GM19023 (cell line): ENCODE measurements around the gene BMAL1.
"Not testable (repeated sequence)": the region's sequence is repeated elsewhere in the genome, so short reads cannot be mapped to it uniquely, and the experiment has no call there.

ENCODE experiments used
- ATAC-seq: cut with Tn5 transposase; IDR thresholded peaks from one replicate; pipeline ENCODE4 v1.9.1; 2021; ENCODE audit warnings: mild to moderate bottlenecking, moderate library complexity; ENCODE audit not compliant: unreplicated experiment

Gene BMAL1

DNA sequence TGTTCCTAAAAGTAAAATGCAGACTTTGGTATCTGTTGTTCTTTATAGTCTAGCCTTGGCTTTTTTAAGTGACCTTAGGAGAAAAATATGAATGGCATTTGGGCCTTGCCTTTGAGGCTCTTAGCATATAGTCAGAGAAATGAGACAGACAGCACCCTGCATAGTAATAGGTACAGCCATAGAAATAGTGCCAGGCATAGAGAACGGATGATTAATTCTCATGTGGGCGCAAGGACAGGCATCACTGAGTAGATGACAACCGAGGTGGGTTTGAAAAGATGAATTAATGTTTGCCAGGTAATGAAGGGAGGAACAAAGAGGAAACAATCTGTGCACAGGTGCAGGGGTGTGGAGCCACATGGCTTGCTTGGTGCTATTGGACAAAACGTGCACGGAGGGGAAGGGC lies 90.5 kb downstream of the BMAL1 start:
- ATAC-seq, result no peak

DNA sequence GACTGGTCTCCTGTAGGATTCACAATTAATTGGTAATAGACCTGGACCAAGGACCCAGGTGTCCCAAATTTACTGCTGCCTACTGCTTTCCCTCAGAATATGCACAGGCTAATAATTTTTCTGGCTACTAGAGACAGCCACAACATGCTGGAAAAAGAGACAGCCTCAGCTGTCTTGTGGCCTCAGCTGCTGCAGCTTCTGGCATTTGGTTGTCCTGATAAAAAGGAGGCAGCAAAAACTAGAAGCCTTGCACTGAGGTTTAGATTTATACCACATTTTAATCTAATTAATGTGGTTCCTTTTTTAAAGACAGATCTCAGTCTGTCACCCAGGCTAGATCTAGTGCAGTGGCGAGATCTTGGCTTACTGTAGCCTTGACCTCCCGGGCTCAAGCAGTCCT lies 95.6 kb downstream of the BMAL1 start:
- ATAC-seq, result no peak

DNA sequence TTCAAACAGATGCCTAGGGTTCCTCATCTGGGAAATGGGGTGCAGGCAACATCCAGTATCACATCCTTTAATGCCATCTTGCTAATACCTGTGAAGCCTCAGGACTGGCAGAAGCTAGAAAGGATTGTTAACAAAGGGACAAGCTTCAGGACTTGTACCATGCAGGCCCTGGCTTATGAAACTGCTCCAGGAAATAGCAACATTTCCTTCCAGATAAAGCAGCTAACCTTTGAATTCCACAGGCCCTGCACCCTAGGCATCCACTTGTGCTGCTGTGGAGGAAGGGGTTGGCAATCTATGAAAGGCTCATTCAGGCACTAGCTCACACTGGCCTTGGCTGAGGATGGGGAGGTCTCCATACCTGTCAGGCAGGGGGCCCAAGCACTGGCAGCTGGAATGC lies 98.2 kb downstream of the BMAL1 start:
- ATAC-seq, result no peak

DNA sequence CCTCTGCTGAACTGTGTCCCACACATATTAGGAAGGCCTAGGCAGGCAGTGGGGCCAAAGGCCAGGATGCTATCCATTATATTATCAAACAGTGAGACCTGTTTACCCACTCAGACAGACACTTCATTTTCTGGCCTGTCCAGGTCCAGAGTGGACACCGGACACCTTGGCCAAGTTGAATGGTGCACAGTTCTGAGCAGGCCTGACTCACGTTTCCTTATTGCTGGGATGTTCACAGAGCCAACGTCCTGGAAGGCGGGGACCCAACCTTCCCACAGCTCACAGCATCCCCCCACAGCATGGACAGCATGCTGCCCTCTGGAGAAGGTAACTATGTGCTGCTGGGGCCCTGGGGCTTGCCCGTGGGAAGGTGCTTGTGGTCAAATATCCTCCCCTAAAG lies 98.8 kb downstream of the BMAL1 start:
- ATAC-seq, result no peak

DNA sequence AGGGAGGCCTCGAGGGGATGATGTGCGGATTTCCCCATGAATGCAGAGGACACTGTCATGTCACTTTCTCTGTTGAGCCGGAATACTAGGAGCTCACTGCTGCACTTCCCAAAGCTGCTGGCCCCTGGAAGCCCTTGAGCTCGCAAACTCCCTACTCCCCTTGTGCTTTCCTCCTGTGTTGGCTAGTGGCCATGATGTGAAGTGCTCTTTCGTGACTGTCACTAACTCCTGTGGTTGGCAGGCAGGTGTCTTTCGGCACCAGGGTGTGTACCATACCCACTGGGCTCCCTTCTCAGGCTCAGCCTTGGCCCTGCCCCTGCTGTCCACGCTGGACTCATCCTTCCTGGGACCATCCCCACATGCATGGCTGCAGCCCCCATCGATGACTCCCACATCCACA lies 99.2 kb downstream of the BMAL1 start:
- no peak for ATAC-seq

DNA sequence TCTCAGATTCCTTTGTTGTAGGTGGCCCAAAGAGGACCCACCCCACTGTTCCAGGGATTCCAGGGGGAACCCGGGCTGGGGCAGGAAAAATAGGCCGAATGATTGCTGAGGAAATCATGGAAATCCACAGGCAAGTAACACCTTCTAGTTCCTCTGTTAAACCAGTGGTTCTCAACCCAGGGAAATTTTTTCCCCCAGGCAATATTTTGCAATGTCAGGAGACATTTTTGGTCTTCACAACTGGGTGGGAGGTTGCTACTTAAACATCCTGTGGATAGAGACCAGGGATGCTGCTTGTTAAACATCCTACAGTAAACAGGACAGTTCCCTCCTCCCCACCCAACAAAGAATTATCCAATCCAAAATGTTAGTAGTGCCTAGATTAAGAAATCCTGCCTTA lies 100.7 kb downstream of the BMAL1 start:
- no peak for ATAC-seq

DNA sequence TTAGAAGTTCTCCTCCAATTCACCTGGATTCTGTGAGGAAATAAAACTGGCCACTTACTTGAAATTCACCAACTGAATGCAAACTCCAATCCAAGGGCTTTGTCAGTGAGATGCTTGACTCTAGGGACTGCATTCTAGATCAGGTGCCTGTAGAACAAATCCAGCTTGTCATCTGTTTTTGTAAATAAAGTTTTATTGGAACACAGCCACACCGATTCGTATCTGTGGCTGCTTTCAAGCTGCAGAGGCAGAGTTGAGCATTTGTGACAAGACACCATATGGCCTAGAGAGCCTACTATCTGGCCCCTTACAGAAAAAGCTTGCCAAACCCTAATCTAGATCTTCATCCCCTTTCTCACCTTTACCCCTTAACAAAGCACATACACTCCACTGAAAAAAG lies 103.1 kb downstream of the BMAL1 start:
- ATAC-seq, result no peak

DNA sequence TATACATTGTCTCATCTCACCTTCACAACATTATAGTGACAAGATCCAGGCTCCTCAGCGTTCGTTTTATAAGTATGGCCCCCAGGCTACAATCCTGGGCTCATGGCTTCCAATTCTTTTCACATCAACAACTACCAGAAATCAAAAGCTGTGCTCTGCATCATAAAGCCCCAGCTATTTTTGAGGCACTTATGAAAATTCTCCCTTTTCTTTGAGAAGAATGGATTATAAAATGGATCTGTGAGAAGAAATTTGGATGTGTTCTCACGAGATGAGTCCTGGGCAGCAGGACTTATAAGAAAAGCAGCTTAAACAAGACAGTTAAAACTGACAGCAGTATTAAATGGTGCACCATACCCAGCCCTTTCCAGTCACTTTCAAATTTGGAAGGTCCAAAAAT lies 105.2 kb downstream of the BMAL1 start:
- no peak for ATAC-seq

DNA sequence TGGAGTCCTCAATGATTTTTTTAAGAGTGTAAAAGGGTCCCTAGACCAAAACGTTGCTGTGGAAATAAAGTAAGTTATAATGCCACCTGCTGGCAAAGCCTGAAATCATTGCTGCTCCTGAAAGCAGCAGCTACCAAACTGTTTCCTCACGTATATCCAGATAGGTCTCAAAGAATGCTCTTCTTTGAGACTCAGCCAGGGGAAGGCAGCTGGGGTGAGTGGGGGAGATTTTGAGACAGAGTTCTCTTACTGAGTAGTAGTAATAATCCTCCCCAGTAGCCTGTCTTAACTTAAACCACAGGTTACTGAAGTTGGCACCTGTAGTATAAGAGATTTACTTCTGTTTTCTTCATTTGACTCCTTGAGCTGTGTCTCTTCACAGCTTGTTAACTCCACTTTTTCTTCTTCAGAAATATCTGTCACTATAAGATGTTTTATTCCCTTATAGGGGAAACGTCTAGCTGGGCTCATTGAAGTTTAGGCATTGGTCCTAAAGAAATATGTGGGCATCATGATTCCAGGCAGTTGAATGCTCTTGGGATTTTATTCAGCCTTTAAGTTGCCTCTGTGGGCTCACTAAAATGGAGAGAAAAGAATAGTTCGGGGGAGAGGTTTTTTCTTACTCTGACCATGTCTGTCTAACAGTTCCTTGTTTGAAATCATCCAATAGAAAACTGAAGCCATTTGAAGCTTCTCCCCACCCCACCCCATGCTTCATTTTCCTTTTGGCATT lies 107.5 kb downstream of the BMAL1 start:
- no peak for ATAC-seq

DNA sequence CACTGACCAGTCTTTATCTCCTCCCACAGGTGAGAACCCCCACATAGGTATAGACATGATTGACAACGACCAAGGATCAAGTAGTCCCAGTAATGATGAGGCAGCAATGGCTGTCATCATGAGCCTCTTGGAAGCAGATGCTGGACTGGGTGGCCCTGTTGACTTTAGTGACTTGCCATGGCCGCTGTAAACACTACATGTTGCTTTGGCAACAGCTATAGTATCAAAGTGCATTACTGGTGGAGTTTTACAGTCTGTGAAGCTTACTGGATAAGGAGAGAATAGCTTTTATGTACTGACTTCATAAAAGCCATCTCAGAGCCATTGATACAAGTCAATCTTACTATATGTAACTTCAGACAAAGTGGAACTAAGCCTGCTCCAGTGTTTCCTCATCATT lies 109.0 kb downstream of the BMAL1 start:
- ATAC-seq, result no peak

DNA sequence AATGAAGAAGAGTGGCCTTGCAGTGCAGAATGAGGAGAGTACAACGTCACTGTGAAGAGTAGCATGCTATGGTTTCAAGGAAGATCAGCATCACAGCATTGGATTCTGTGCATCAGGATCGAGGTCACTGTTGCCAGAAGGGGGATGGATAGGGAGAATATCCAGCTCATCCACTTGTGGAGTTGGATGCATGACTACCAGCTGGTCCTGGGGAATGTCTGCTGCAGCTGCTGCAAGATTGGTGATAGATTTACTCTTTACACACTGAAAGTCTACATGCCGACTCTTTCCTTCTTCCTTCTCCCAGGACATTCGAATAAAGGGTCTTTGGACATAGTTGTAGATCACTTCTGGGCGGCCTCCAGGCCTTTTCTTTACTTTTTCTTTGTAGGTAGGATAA lies 111.2 kb downstream of the BMAL1 start:
- no peak for ATAC-seq

DNA sequence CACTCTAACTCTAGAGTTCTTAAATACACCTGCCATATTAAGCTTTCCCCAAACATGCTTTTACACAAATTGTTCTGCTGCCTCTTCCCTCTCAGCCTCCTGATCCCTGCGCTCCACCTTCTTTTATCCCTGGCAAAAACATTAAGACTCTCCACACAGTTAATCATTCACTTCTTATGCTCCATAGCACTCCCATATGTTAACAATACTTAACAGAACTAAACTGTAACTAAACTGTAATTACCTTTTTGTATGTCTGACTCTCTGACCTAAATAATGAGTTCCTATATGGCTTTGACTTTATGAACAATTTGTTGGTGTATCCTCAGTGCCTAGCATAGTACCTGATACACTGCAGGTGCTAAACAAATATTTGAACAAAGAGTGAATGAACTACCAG lies 113.6 kb downstream of the BMAL1 start:
- ATAC-seq, result no peak

DNA sequence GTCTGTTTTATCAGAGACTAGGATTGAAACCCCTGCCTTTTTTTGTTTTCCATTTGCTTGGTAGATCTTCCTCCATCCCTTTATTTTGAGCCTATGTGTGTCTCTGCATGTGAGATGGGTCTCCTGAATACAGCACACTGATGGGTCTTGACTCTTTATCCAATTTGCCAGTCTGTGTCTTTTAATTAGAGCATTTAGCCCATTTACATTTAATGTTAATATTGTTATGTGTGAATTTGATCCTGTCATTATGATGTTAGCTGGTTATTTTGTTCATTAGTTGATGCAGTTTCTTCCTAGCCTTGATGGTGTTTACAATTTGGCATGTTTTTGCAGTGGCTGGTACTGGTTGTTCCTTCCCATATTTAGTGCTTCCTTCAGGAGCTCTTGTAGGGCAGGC lies 120.7 kb downstream of the BMAL1 start:
- ATAC-seq, result not testable (repeated sequence)

DNA sequence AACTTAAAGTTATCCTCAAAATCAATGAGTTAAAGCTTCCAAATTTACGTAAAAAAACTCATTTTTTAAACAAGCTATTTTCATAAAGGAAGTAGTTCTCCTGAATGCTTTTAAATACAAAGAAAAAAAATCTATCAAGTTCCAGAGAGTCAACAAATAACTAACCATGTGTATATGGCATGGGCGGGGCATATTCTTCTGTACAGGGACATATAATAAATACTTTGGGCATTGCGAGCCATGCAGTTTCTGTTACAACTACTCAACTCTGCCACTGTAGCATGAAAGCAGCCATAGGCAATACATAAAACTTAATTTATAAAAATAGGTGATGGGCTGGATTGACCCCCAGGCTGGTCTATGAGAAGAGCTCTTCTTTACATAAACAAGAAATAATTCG lies 127.6 kb downstream of the BMAL1 start:
- no peak for ATAC-seq

DNA sequence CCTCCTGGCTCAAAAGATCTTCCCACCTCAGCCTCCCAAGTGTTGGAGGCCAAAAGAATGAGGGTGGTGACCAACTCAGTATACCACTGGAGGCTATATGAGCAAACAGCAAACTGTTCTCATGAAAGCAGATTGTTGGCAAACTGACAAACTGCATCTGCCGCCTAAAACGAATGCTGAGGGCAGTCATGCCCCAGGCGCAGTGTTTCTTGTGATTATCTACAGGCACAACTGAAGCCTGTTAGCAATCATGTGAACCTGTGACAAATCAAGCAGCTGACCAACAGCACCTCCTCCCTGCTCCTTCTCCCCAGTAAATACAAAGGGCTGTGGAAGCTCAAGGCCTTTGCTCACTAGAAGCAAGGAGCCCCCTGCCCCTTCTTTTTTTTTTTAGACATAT lies 137.6 kb downstream of the BMAL1 start:
- ATAC-seq, result no peak

DNA sequence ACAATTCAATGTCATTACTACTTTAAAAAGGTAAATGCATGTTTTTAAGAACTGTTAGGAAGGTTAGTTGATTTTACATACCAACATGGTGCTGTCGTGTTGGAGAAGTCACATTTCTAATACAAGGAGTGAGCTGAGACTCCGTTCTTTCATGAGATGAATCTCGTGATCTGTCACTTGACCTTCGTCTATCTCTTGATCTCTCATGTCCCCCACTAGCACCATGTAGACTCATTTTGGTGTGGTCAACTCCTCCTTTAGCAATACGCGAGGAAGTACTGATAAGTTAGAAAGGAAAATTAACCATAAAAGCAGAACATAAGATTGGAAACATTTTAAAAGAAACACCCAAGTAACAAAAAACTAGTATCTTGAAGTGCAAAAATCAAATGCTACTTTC lies 144.0 kb downstream of the BMAL1 start:
- ATAC-seq, result no peak

DNA sequence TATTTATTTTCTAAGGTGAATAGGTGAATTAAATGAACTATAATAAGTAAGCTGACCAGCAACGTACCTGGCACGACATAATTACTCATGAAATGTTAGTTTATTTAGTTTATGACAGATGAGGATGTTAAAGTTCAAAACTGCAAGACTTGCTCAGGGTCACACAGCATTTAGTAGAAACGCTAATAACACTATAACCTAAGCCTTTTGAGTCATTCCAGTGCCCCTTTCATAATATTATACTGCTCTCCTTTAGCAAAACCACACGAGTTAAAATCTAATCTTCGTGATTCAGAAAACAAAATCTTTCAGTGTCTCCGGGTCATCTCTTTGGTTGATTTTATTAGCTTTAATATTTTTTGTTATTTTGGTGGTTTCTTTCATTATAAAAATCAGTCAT lies 145.8 kb downstream of the BMAL1 start:
- no peak for ATAC-seq

DNA sequence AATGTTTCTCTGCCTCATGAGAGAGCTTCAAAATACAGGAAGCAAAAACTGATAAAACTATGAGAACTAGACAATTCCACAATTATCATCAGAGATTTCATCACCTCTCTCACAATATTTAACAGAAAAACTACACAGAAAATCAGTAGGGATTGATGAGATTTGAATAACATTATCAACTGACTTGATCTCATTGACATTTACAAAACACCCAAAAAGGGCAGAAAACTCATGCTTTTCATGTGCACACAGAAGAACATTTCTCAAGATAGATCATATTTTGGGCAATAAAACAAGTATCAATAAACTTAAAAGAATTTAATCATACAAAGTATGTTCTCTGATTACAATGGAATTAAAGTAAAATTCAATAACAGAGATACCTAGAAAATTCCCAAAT lies 149.8 kb downstream of the BMAL1 start:
- no peak for ATAC-seq

DNA sequence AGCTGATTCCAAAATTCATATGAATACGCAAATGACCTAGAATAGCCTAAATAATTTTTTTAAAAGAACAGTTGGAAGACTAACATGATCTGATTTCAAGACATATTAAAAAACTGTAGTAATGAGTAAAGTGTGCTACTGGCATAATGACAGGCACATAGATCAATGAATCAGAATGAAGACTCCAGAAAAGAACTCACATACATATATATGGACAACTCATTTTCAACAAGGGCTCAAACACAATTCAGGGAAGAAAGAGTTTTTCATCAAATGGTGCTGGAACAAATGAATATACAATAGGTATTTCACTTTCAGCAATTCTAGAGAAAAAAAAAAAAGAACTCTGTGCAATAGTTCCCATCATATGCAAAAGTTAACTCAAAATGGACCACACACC lies 151.7 kb downstream of the BMAL1 start:
- no peak for ATAC-seq

DNA sequence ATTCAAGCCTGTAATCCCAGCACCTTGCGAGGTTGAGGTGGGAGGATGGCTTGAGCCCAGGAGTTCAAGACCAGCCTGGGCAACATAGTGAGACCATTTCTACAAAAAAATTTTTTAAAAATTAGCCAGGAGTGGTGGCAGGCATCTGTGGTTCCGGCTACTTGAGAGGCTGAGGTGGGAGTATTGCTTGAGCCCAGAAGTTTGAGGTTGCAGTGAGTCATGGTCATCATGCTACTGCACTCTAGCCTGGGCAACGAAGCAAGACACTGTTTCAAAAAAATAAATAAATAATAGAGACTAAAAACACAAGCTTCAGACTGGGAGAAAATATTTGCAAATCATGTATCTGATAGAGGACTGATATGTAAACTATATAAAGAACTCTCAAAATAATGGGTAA lies 152.2 kb downstream of the BMAL1 start:
- no peak for ATAC-seq

DNA sequence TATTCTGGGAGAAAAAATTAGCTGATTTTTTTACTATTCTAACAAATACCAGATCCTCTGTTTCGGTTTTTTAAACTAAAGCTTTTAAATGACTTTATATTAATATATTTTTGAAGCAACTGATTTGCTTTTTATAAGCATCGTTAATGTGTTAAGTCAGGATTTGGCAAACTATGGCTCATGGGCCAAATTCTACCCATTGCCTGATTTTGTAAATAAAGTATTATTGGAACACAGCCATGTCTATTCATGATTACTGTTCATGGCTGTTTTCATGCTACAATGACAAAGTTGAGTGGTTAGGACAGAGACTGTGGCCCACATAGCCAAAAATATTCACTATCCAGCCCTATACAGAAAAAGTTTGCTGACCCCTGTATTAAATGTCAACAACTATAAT lies 155.8 kb downstream of the BMAL1 start:
- ATAC-seq, result no peak

DNA sequence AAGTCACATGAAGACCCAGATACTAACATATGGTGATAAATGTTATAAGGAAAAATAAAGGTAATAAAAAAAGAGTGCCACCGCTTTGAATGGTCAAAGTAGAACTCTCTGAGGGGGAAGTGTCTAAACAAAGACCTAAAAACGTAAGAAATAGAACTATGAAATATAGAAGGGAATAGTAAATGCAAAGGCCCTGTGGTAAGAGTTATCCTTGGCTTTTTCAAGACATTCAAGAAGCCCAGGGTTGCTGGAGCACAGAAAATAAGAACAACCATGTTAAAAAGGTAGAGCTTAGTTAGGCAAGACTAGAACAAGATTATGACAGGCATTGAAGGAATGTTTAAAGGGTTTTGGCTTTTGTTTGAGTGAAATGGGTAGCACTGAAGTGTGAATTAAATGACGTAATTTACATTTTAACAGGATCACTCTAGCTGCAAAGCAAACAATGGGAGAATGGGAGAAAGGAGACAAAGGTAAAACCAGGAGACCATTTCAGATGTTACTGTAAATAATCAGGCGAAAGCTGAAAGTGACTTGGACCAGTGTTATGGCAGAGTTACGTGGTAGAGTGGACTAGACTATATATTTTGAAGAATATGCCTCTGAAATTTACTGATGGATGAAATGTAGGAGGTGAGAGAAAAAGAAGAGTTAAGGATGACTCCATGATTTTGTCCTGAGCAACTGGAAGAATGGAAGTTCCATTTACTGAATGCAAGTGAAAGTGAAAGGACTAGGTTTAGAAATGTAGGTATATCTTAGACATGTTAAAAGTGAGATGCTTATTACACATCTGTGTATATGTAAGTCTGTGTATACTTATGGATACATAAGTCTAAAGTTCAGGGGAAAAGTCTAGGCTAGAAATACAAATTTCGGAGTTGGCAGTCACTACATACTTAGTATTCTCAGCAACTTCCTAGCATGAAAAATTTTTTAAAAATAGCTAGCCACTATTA lies 156.9 kb downstream of the BMAL1 start:
- ATAC-seq, result no peak
